ENCODE data around the gene DYNLL1. TPM values are rescaled to one million over a fixed set of nuclear protein-coding genes. Genes with fewer than 3 reads are reported as not detected.

DYNLL1 gene
- total and polyA plus RNA-seq, 2 of the 13 experiments (the other 11 are each of a cell fraction or from before 2014, with no cell fraction given) = 271 to 294 TPM

GRCh38 chr12:120534703-120535655 lies 39.1 kb downstream of the DYNLL1 start (continued):
- TF ChIP-seq, protein P1, sequence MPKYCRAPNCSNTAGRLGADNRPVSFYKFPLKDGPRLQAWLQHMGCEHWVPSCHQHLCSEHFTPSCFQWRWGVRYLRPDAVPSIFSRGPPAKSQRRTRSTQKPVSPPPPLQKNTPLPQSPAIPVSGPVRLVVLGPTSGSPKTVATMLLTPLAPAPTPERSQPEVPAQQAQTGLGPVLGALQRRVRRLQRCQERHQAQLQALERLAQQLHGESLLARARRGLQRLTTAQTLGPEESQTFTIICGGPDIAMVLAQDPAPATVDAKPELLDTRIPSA (CRISPR knock-in tag; IDR thresholded peaks at IDR 0.05; ENCODE audit: borderline replicate concordance) = no peak
- TF ChIP-seq ZNF335 (CRISPR knock-in tag; IDR thresholded peaks at IDR 0.05) = no peak
- TF ChIP-seq SMAD9 (CRISPR knock-in tag; IDR thresholded peaks at IDR 0.05) = no peak
- TF ChIP-seq NR2F2 (IDR thresholded peaks at IDR 0.05; ENCODE audit: borderline replicate concordance, low read depth) = no peak
- TF ChIP-seq DMTF1 (CRISPR knock-in tag; IDR thresholded peaks at IDR 0.05) = no peak
- TF ChIP-seq ARID5B (CRISPR knock-in tag; IDR thresholded peaks at IDR 0.05) = no peak
- TF ChIP-seq, protein P2, sequence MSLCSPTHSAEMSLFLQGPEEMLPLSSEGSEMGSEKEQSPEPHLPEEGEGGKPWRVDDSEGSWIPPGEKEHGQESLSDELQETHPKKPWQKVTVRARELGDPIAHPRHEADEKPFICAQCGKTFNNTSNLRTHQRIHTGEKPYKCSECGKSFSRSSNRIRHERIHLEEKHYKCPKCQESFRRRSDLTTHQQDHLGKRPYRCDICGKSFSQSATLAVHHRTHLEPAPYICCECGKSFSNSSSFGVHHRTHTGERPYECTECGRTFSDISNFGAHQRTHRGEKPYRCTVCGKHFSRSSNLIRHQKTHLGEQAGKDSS (CRISPR knock-in tag; IDR thresholded peaks at IDR 0.05; ENCODE audit: borderline replicate concordance, low read depth) = no peak
- no peak for TF ChIP-seq PLSCR1 (CRISPR knock-in tag; IDR thresholded peaks at IDR 0.05; ENCODE audit: borderline replicate concordance)
- TF ChIP-seq ELF4 (CRISPR knock-in tag; IDR thresholded peaks at IDR 0.05; ENCODE audit: borderline replicate concordance) = 0 out of 2 replicates have a peak, but pooled peaks have one; percentile 7
- TF ChIP-seq REPIN1 (CRISPR knock-in tag; IDR thresholded peaks at IDR 0.05; ENCODE audit: borderline replicate concordance, low read depth) = 0 out of 2 replicates have a peak, but pooled peaks have one; percentile 57
- no peak for TF ChIP-seq SALL1 (CRISPR knock-in tag; IDR thresholded peaks at IDR 0.05)
- TF ChIP-seq JARID2 (CRISPR knock-in tag; IDR thresholded peaks at IDR 0.05; ENCODE audit: insufficient replicate concordance) = no peak
- TF ChIP-seq CHD4 (IDR thresholded peaks at IDR 0.05; ENCODE audit: borderline replicate concordance, low read length) = no peak
- no peak for TF ChIP-seq HNF4G (IDR thresholded peaks at IDR 0.05; ENCODE audit: borderline replicate concordance, low read depth, low read length)
- no peak for TF ChIP-seq HNF4G (CRISPR knock-in tag; IDR thresholded peaks at IDR 0.05; ENCODE audit: borderline replicate concordance, low read depth)
